ENCODE data around the gene FARP2.

GRCh38 chr2:241498115-241499070 lies 142.3 kb downstream of the FARP2 start:
- TF ChIP-seq CTCF (IDR thresholded peaks at IDR 0.05) (no peak), POLR2A (IDR thresholded peaks at IDR 0.05) (no peak)

Data from right lobe of liver (tissue), 4 donors.